Large intestine (tissue), 3 donors: ENCODE measurements around the gene TNRC6B. TPM values are rescaled to one million over a fixed set of nuclear protein-coding genes. Genes with fewer than 3 reads are reported as not detected.
A peak's percentile ranks its signal among the peaks of the same experiment; 100 is the strongest.
"Not testable (repeated sequence)": the region's sequence is repeated elsewhere in the genome, so short reads cannot be mapped to it uniquely, and the experiment has no call there.

ENCODE experiments used
- DNase-seq, 2 donors: peaks; one replicate each; pipeline versions ENCODE4 v3.0.0 to v3.0.0-alpha.2; 2013
- H3K27ac ChIP-seq: one replicate; pipeline ENCODE4 v1.5.1; 2013; ENCODE audit warnings: low read length
- H3K27me3 ChIP-seq: 2 replicates; pipeline ENCODE4 v1.6.1; 2013; ENCODE audit warnings: low read length; ENCODE audit not compliant: control insufficient read depth, insufficient read depth
- H3K36me3 ChIP-seq: 2 replicates; pipeline ENCODE4 v1.6.1; 2013; ENCODE audit warnings: low read length; ENCODE audit not compliant: control insufficient read depth, insufficient read depth
- H3K4me1 ChIP-seq: one replicate; pipeline ENCODE4 v1.6.1; 2013; ENCODE audit warnings: low read length; ENCODE audit not compliant: control insufficient read depth, insufficient read depth
- H3K4me3 ChIP-seq: one replicate; pipeline ENCODE4 v1.5.1; 2013; ENCODE audit warnings: low read length
- H3K9me3 ChIP-seq: one replicate; pipeline ENCODE4 v1.6.1; 2013; ENCODE audit warnings: mild to moderate bottlenecking, low read depth, low read length, moderate library complexity; ENCODE audit not compliant: control insufficient read depth
- WGBS: methylation state at CpG from one replicate; pipeline ENCODE4 v1.1.5; 2013; ENCODE audit warnings: low lambda C conversion rate; ENCODE audit not compliant: insufficient coverage; 5-methylcytosine and 5-hydroxymethylcytosine counted together
- polyA plus RNA-seq: library from polyadenylated mRNA; unstranded; fragments of 120-200 nt; gene quantifications from one replicate; pipeline ENCODE4 v1.2.1, GENCODE V29; 2013

The TNRC6B gene
- polyA plus RNA-seq, 1 donor: 8.3 TPM

DNA sequence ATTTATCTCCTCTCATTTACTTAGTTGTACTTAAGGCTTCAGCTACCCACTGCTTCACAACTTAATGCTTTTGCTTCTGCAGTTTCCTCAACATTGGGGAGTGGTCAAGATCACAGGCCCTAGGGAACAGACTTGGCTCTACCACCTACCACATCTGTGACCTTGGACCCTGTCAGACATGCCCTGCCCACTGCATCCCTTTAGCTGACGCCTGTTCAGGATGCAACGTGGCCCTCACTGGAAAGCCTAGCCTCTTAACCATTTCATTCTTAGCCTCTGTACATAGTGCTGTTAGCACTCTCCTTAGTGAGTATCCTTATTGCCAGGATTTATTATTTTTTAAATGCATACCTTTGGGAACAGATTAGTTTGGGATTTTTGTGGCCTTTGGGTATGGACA is 34.4 kb downstream of the TNRC6B start:
- H3K36me3 ChIP-seq: peaks cover 4% of the 10 kb centered on the region
- no CpG with 5 or more reads among the region's 2 CpGs for WGBS
- no peak overlapping the region for H3K27ac ChIP-seq
- no peaks in the 10 kb centered on the region for H3K9me3 ChIP-seq
- DNase-seq: no peak
- H3K4me1 ChIP-seq: no peaks in the 10 kb centered on the region
- no peaks in the 10 kb centered on the region for H3K27me3 ChIP-seq
- no peak overlapping the region for H3K4me3 ChIP-seq

DNA sequence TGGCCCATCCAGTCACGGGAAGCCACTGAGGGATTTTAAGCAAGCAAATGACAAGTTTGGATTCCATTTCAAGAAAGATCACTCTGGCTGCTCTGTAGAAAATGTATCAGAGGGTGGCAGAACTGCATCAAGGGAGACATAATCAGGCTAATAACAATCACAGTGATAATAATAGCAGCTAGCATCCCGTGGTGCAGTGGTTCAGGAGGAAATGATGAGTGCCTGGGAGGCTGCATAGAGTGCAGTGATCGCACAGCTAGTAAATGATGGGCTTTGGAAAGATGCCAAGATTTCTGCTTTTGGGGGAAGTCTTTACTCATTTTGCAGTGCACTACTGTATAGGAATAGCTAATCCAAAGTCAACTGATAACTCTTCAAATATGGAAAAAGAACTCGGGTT is 35.8 kb downstream of the TNRC6B start:
- no peak overlapping the region for H3K4me3 ChIP-seq
- no peaks in the 10 kb centered on the region for H3K9me3 ChIP-seq
- peaks cover 4% of the 10 kb centered on the region for H3K36me3 ChIP-seq
- DNase-seq: no peak
- peaks cover 2% of the 10 kb centered on the region for H3K4me1 ChIP-seq
- WGBS: 80% methylated on average over 1 of the region's 4 CpGs
- no peaks in the 10 kb centered on the region for H3K27me3 ChIP-seq
- H3K27ac ChIP-seq: no peak overlapping the region

DNA sequence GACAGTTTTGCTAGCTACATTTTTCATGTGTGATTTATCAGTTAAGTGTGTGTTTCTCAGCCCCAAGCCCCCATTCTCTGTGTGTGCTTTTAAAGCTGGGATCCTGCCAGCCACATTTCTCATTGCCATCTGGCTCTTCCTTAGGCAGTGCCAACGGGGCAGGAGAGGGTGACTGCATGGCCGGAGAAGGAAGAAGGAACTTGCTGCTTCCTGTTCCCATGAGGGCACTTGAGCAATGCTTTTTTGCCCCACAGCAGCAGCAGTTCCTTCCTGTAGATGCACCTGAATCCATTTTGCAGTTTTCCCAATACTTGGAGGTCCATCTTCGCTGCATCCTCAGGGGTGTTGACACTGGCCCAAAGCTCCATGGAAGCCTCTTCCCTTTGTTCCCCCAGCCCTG is 37.5 kb downstream of the TNRC6B start:
- no peak for DNase-seq
- Histone ChIP-seq H3K27ac (no peak overlapping the region), H3K27me3 (no peaks in the 10 kb centered on the region), H3K4me3 (no peak overlapping the region), H3K36me3 (peaks cover 4% of the 10 kb centered on the region), H3K4me1 (peaks cover 12% of the 10 kb centered on the region), H3K9me3 (no peaks in the 10 kb centered on the region)
- whole genome bisulfite sequencing: no CpG with 5 or more reads among the region's 3 CpGs

DNA sequence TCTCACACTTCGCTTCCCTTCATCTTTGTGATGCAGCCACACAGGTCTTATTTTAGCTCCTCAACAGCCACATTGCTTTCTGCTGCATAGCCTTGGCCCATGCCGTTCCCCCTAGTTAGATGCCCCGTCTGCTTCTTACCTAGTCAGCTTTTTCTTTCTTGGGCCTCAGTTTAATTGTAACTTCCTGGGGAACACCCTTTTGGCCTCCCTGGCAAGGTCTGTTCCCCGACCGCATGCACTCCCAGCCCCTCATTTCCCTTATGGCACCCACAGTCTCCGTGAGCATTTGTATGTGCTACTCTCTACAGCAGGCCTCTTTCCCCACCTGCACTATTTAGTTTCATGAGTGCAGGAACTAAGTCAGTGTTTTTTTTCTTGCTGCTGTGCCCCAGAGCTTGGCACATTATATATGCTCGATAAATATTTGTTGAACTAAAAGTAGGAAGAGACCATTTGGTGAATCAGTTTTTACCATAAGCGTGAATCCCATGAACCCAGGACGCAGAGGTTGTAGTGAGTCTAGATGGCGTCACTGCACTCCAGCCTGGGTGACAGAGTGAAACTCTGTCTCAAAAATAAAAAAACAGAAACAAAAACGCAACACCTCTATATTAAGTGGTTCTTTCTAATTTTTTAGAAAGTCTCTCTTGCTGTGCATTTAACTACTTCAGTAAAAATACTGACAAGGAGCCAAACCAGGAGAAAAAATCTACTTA is 38.5 kb downstream of the TNRC6B start:
- WGBS: 60% methylated on average over 1 of the region's 11 CpGs
- peaks cover 12% of the 10 kb centered on the region for H3K4me1 ChIP-seq

DNA sequence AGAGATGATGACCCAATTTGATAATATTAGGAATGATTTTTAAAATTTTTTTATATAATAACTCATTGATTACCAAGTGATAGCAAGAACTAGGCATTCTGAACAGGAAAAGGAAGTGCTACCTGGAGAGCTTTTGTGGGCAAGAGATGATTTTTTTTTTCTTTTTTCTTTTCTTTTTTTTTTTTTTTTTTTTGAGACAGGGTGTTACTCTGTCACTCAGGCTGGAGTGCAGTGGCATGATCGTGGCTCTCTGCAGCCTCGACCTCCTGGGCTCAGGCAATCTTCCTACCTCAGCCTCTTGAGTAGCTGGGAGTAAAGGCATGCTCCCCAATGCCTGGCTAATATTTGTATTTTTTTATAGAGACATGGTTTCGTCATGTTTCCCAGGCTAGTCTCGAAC is 40.4 kb downstream of the TNRC6B start:
- H3K27ac ChIP-seq: no peak overlapping the region
- H3K4me1 ChIP-seq: peaks cover 12% of the 10 kb centered on the region
- DNase-seq: no peak
- H3K27me3 ChIP-seq: no peaks in the 10 kb centered on the region
- H3K4me3 ChIP-seq: no peak overlapping the region
- no peaks in the 10 kb centered on the region for H3K9me3 ChIP-seq
- peaks cover 4% of the 10 kb centered on the region for H3K36me3 ChIP-seq
- no CpG with 5 or more reads among the region's 4 CpGs for WGBS

More for the DNA sequence above, 38.5 kb downstream of the TNRC6B start:
- DNase-seq: no peak
- Histone ChIP-seq H3K36me3 (peaks cover 4% of the 10 kb centered on the region), H3K9me3 (no peaks in the 10 kb centered on the region), H3K4me3 (no peak overlapping the region), H3K27ac (no peak overlapping the region), H3K27me3 (no peaks in the 10 kb centered on the region)

DNA sequence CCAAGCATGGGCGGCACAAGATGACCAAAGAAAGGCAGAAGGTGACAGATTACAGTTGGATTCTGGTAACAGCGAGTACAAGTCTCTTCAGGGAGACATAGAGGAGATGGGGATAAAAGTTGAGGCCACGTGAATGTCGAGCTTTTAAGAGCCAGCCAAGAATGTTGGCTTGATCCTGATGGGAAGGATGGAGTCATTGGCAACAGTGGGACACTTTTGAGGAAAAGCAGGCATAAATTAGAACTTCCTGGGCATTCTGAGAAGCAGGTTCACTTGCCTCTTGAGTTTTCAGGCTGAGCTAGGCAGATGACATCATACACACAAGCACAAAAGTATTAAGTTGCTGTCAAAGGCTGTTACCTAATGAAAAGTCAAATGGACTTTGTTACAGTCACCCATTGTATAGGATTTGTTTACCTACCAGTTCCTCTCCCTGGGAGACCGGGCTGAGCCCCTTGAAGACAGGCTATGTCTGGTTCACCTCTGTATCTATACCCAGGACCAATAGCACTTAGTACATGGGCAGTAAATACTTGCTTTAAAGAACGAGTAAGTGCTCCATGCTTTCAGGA is 41.1 kb downstream of the TNRC6B start:
- peaks cover 12% of the 10 kb centered on the region for H3K4me1 ChIP-seq

DNA sequence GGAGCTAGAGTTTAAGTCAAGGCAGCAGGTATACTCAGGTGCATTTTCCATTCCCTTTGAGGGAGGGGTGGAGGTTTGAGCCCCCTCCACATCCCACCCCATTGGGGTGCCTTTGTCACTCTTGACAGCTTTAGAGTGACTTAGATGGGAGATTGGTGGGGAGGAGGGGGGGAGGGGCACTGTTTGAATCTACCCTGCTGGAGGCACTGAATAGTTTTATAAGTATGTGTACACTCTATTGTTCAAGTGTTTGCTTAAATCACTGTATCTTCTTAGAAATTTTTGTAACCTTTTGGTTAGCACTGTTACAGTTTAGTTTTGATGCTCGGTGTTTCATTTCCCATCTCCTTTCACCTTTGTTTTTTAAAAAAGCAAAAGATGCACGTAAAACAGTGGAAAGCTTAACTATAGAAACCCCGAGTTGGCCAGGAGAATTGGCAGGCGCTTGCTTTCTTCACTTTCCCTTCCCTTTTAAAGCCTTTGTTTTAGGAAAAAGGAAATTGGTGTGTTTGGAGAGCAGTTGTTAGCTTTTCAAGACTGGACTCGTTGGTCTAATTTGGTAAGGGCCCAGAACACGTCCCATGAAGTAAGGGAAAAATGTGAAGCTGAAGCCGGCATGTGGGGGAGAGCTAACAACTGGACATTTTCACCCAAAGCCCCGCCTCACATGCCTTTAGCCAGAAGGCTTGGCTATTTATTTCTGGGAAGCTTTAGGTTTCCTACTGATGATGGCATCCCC is 42.8 kb downstream of the TNRC6B start:
- DNase-seq: no peak
- 75% methylated on average over 4 of the region's 8 CpGs for WGBS
- Histone ChIP-seq H3K36me3 (peaks cover under 1% of the 10 kb centered on the region), H3K27ac (peak overlapping the region; percentile 40), H3K4me1 (peaks cover 12% of the 10 kb centered on the region), H3K27me3 (no peaks in the 10 kb centered on the region), H3K9me3 (no peaks in the 10 kb centered on the region), H3K4me3 (no peak overlapping the region)

More for the DNA sequence above, 41.1 kb downstream of the TNRC6B start:
- Histone ChIP-seq H3K36me3 (peaks cover 4% of the 10 kb centered on the region), H3K27me3 (no peaks in the 10 kb centered on the region), H3K4me3 (no peak overlapping the region), H3K9me3 (no peaks in the 10 kb centered on the region), H3K27ac (no peak overlapping the region)
- WGBS: 100% methylated on average over 2 of the region's 6 CpGs
- DNase-seq: peak in 1 of 2 donors; percentile 74

DNA sequence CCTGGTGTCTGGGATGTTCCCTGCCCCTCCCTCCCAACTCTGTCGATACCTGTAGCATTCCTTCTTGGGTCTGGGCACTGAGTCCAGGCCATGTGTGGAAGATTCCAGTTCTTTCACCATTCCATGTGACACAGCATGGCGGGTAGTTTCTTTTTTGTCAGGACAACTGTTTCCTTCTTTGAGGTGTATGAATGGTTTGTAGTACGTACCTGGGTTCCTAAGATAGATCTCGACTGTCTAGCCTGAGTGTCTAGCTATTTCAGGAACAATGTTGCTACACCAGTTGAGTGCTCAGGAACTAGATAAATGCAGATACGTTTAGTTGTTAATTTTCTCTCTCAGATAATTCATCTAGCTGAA is 43.3 kb downstream of the TNRC6B start:
- H3K9me3 ChIP-seq: no peaks in the 10 kb centered on the region
- no peak for DNase-seq
- H3K27me3 ChIP-seq: no peaks in the 10 kb centered on the region
- H3K4me3 ChIP-seq: no peak overlapping the region
- peaks cover 12% of the 10 kb centered on the region for H3K4me1 ChIP-seq
- H3K36me3 ChIP-seq: no peaks in the 10 kb centered on the region
- WGBS: 80% methylated on average over 1 of the region's 5 CpGs
- peak overlapping the region; percentile 40 for H3K27ac ChIP-seq

DNA sequence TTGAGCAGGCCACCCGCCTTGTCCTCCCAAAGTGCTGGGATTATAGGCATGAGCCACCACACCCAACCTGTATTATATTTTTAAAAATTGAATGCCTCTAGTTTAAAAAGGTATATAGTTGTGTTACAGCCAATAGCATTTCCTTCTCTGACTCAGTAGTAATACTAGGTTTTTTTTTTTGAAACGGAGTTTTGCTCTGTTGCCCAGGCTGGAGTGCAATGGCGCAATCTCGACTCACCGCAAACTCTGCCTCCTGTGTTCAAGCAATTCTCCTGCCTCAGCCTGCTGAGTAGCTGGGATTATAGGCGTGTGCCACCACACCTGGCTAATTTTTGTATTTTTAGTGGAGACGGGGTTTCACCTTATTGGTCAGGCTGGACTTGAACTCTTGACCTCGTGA is 45.3 kb downstream of the TNRC6B start:
- H3K9me3 ChIP-seq, H3K4me3 ChIP-seq, H3K27me3 ChIP-seq, DNase-seq, H3K36me3 ChIP-seq, H3K27ac ChIP-seq: not testable (repeated sequence)
- H3K4me1 ChIP-seq: peaks cover 12% of the 10 kb centered on the region
- WGBS: no CpG with 5 or more reads among the region's 8 CpGs

DNA sequence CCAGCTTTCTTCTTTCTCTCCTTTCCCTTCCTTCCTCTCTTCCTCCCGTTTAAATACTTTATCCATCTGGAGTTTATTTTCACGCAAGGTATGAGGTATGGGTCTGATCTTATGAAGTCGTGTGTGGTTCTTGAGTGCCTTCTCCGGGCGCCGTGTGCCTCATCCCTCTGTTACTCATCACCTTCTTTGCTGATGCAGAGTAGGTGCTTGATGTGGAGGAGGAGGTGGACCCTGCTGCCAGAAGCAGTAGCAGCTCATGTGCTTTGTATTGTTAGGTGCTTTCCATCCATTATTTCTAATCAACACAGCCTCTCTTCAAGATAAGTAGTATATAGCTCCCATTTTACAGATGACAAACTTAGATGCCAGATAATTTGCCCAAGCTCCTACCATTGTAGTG is 47.0 kb downstream of the TNRC6B start:
- H3K27me3 ChIP-seq: no peaks in the 10 kb centered on the region
- no peak overlapping the region for H3K4me3 ChIP-seq
- DNase-seq: no peak
- 83% methylated on average over 3 of the region's 6 CpGs for WGBS
- H3K27ac ChIP-seq: no peak overlapping the region
- H3K9me3 ChIP-seq: no peaks in the 10 kb centered on the region
- no peaks in the 10 kb centered on the region for H3K36me3 ChIP-seq
- peaks cover 3% of the 10 kb centered on the region for H3K4me1 ChIP-seq
